OCI-LY1 (cell line): Measurements from ENCODE around the gene OGFR.

Experiments
- CTCF ChIP-seq: fragments of 200-600 bp; sonication (generic), shearing (Covaris generic); IDR thresholded peaks from 2 replicates; pipeline ENCODE4 v1.5.1; 2017; ENCODE audit warnings: mild to moderate bottlenecking, antibody characterized with exemption, low read length, moderate library complexity, mixed read lengths
- EZH2 ChIP-seq: fragments of 200-600 bp; sonication (generic), shearing (Covaris generic); IDR thresholded peaks from 2 replicates; pipeline ENCODE4 v1.8.0; 2017; ENCODE audit warnings: borderline replicate concordance, mixed run types, mild to moderate bottlenecking, antibody characterized with exemption, low read length, moderate library complexity, mixed read lengths

DNA sequence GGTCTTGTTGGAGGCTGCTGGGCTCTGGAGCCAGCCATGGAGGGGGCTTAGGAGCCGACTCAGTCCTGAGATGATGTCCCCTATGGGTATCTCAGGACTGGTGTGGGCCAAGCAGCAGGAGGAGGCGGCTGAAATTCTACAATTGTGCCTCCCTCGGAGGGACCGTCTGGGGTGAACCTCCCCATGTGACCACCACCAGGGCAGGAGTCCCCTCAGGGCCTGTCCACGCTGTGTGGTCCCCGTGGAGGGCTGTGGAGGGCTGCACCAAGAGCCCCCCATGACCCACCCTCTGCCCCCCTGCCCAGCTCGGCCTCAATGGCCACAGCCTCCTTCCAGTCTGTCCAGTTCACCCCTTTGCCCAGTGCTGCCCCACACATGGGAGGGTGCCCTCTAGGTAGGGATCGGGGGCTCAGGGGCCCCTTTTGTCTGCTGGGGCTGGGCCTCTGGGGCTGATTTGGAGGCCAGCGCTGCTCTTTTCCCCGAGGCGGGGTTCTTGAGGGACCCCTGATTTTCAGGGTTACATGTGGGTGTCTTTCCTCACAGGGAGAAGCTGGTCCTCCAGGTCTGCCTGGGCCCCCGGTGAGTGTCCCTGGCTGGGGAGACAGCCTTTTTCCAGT lies 13.4 kb downstream of the OGFR start:
- no peak for TF ChIP-seq CTCF
- TF ChIP-seq EZH2: no peak
